Mononuclear cell (primary cell): ENCODE results near the gene SH3BP4. TPM values are rescaled to one million over a fixed set of nuclear protein-coding genes. Genes with fewer than 3 reads are reported as not detected.
"Not testable (repeated sequence)": the region's sequence is repeated elsewhere in the genome, so short reads cannot be mapped to it uniquely, and the experiment has no call there.

Experiments used
- H3K27me3 ChIP-seq: 2 replicates; pipeline ENCODE4 v1.6.0; 2011; ENCODE audit warnings: low read length, control low read depth; ENCODE audit not compliant: insufficient read depth
- H3K4me1 ChIP-seq: 2 replicates; pipeline ENCODE4 v1.5.1; 2011; ENCODE audit warnings: mild to moderate bottlenecking, low read length, control low read depth; ENCODE audit not compliant: insufficient read depth
- H3K4me3 ChIP-seq: 2 replicates; pipeline ENCODE4 v1.5.1; 2011; ENCODE audit warnings: mild to moderate bottlenecking, low read length, moderate library complexity
- H3K9me3 ChIP-seq: 2 replicates; pipeline ENCODE4 v1.5.1; 2011; ENCODE audit warnings: low read depth, mild to moderate bottlenecking, control low read depth, low read length
- total RNA-seq: library from RNA; depleted of rRNA; stranded (reverse); fragments of >200 nt; gene quantifications from one replicate; pipeline ENCODE4 v1.2.3, GENCODE V29; 2012

The SH3BP4 gene
- total RNA-seq, 1 donor, result 1.4 TPM

GRCh38 chr2:235048549-235048948 is 96.7 kb downstream of the SH3BP4 start:
- no peaks in the 10 kb centered on the region for H3K27me3 ChIP-seq
- H3K4me1 ChIP-seq, result peaks cover 44% of the 10 kb centered on the region
- no peak overlapping the region for H3K4me3 ChIP-seq
- H3K9me3 ChIP-seq, result no peaks in the 10 kb centered on the region

- no peak overlapping the region for H3K4me3 ChIP-seq
- H3K9me3 ChIP-seq, result no peaks in the 10 kb centered on the region
- H3K4me1 ChIP-seq, result peaks cover 39% of the 10 kb centered on the region
- H3K27me3 ChIP-seq, result no peaks in the 10 kb centered on the region
Measured at GRCh38 chr2:235049069-235049468, 97.3 kb downstream of the SH3BP4 start.

GRCh38 chr2:235049719-235050118 is 97.9 kb downstream of the SH3BP4 start:
- Histone ChIP-seq H3K4me1 (peaks cover 39% of the 10 kb centered on the region), H3K4me3 (no peak overlapping the region), H3K27me3 (no peaks in the 10 kb centered on the region), H3K9me3 (no peaks in the 10 kb centered on the region)

- H3K4me3 ChIP-seq, result no peak overlapping the region
- H3K4me1 ChIP-seq, result peaks cover 29% of the 10 kb centered on the region
- H3K27me3 ChIP-seq, result no peaks in the 10 kb centered on the region
- H3K9me3 ChIP-seq, result no peaks in the 10 kb centered on the region
Measured at GRCh38 chr2:235050980-235051351, 99.1 kb downstream of the SH3BP4 start.

- Histone ChIP-seq H3K9me3 (no peaks in the 10 kb centered on the region), H3K4me3 (no peak overlapping the region), H3K4me1 (peaks cover 23% of the 10 kb centered on the region), H3K27me3 (no peaks in the 10 kb centered on the region)
Measured at GRCh38 chr2:235051436-235052260, 99.8 kb downstream of the SH3BP4 start.

- Histone ChIP-seq H3K9me3 (no peaks in the 10 kb centered on the region), H3K27me3 (no peaks in the 10 kb centered on the region), H3K4me1 (peaks cover 20% of the 10 kb centered on the region), H3K4me3 (no peak overlapping the region)
Measured at GRCh38 chr2:235052514-235053354, 100.9 kb downstream of the SH3BP4 start.

GRCh38 chr2:235053651-235054050 is 101.8 kb downstream of the SH3BP4 start:
- no peaks in the 10 kb centered on the region for H3K27me3 ChIP-seq
- peaks cover 20% of the 10 kb centered on the region for H3K4me1 ChIP-seq
- no peak overlapping the region for H3K4me3 ChIP-seq
- no peaks in the 10 kb centered on the region for H3K9me3 ChIP-seq

GRCh38 chr2:235054475-235054874 is 102.7 kb downstream of the SH3BP4 start:
- Histone ChIP-seq H3K4me1 (peaks cover 20% of the 10 kb centered on the region), H3K9me3 (no peaks in the 10 kb centered on the region), H3K27me3 (no peaks in the 10 kb centered on the region), H3K4me3 (no peak overlapping the region)

GRCh38 chr2:235054919-235055318 is 103.1 kb downstream of the SH3BP4 start:
- H3K4me1 ChIP-seq, result peaks cover 20% of the 10 kb centered on the region
- H3K27me3 ChIP-seq, result no peaks in the 10 kb centered on the region
- no peak overlapping the region for H3K4me3 ChIP-seq
- H3K9me3 ChIP-seq, result no peaks in the 10 kb centered on the region

- Histone ChIP-seq H3K4me1 (peaks cover 16% of the 10 kb centered on the region), H3K27me3 (no peaks in the 10 kb centered on the region), H3K9me3 (no peaks in the 10 kb centered on the region)
Measured at GRCh38 chr2:235055891-235056516, 104.2 kb downstream of the SH3BP4 start.

GRCh38 chr2:235056768-235057167 is 105.0 kb downstream of the SH3BP4 start:
- no peaks in the 10 kb centered on the region for H3K27me3 ChIP-seq
- H3K4me3 ChIP-seq, result no peak overlapping the region
- H3K9me3 ChIP-seq, result no peaks in the 10 kb centered on the region
- peaks cover 9% of the 10 kb centered on the region for H3K4me1 ChIP-seq

More at GRCh38 chr2:235055891-235056516, 104.2 kb downstream of the SH3BP4 start:
- no peak overlapping the region for H3K4me3 ChIP-seq

- H3K4me1 ChIP-seq, H3K4me3 ChIP-seq, H3K27me3 ChIP-seq, H3K9me3 ChIP-seq: not testable (repeated sequence)
Measured at GRCh38 chr2:235057616-235058015, 105.8 kb downstream of the SH3BP4 start.

- Histone ChIP-seq H3K4me1 (peaks cover 9% of the 10 kb centered on the region), H3K27me3 (no peaks in the 10 kb centered on the region), H3K4me3 (no peak overlapping the region), H3K9me3 (no peaks in the 10 kb centered on the region)
Measured at GRCh38 chr2:235059161-235059560, 107.3 kb downstream of the SH3BP4 start.

GRCh38 chr2:235061656-235062055 is 109.8 kb downstream of the SH3BP4 start:
- no peaks in the 10 kb centered on the region for H3K27me3 ChIP-seq
- H3K4me1 ChIP-seq, result no peaks in the 10 kb centered on the region
- no peak overlapping the region for H3K4me3 ChIP-seq
- H3K9me3 ChIP-seq, result no peaks in the 10 kb centered on the region

- Histone ChIP-seq H3K4me3 (no peak overlapping the region), H3K27me3 (no peaks in the 10 kb centered on the region), H3K9me3 (no peaks in the 10 kb centered on the region), H3K4me1 (no peaks in the 10 kb centered on the region)
Measured at GRCh38 chr2:235063471-235063961, 111.7 kb downstream of the SH3BP4 start.
